CD8-positive, alpha-beta memory T cell (primary cell): ENCODE measurements around the gene EGFLAM. TPM values are rescaled to one million over a fixed set of nuclear protein-coding genes. Genes with fewer than 3 reads are reported as not detected.

Source experiments
- CTCF ChIA-PET: fragments of 350-600 bp; sonication (Branson Sonifier 250); formaldehyde crosslinking; loops from one replicate; lab custom pipeline; 2021; ENCODE audit warnings: antibody characterized with exemption; lab: Charles Lee
- POLR2A ChIA-PET: fragments of 350-600 bp; sonication (Branson Sonifier 250); formaldehyde crosslinking; loops from one replicate; lab custom pipeline; 2021; ENCODE audit warnings: antibody characterized with exemption; lab: Charles Lee
- DNase-seq, 5 donors: peaks; one replicate each; pipeline versions ENCODE4 v3.0.0 to v3.0.0-alpha.2; 2020 to 2022; ENCODE audit warnings: mixed read lengths in 1 of 5
- H3K27ac ChIP-seq: one replicate; pipeline ENCODE4 v1.7.0; 2013; ENCODE audit warnings: low read depth, mild to moderate bottlenecking, low read length, moderate library complexity
- H3K27me3 ChIP-seq: 2 replicates; pipeline ENCODE4 v1.7.0; 2013; ENCODE audit warnings: low read length, mild to moderate bottlenecking; ENCODE audit not compliant: insufficient read depth, poor library complexity, severe bottlenecking
- H3K36me3 ChIP-seq: 2 replicates; pipeline ENCODE4 v1.7.0; 2013; ENCODE audit warnings: mild to moderate bottlenecking, low read length, moderate library complexity; ENCODE audit not compliant: insufficient read depth
- H3K4me1 ChIP-seq: 2 replicates; pipeline ENCODE4 v1.7.0; 2013; ENCODE audit warnings: mild to moderate bottlenecking, low read length, moderate library complexity; ENCODE audit not compliant: insufficient read depth
- H3K4me3 ChIP-seq: 2 replicates; pipeline ENCODE4 v1.7.0; 2013; ENCODE audit warnings: mild to moderate bottlenecking, low read length
- H3K9me3 ChIP-seq: 2 replicates; pipeline ENCODE4 v1.7.0; 2013; ENCODE audit warnings: mild to moderate bottlenecking, low read length
- H3K27ac Mint-ChIP-seq, 8 donors: one replicate each; pipeline ENCODE4 v1.8.0; 2020 to 2021; ENCODE audit warnings: mixed read lengths in 8 of 8, mild to moderate bottlenecking in 6 of 8, inconsistent platforms in 3 of 8, moderate library complexity in 3 of 8
- H3K27me3 Mint-ChIP-seq, 2 donors: one replicate each; pipeline ENCODE4 v1.8.0; 2020 to 2021; ENCODE audit warnings: mixed read lengths in 2 of 2, mild to moderate bottlenecking in 1 of 2, moderate library complexity in 1 of 2
- H3K36me3 Mint-ChIP-seq, 3 donors: one replicate each; pipeline ENCODE4 v1.8.0; 2020 to 2021; ENCODE audit warnings: mixed read lengths in 3 of 3, inconsistent platforms in 1 of 3, mild to moderate bottlenecking in 1 of 3
- H3K4me1 Mint-ChIP-seq, 3 donors: one replicate each; pipeline ENCODE4 v1.8.0; 2020 to 2021; ENCODE audit warnings: mixed read lengths in 3 of 3, inconsistent platforms in 1 of 3, mild to moderate bottlenecking in 1 of 3
- H3K4me3 Mint-ChIP-seq, 7 donors: one replicate each; pipeline ENCODE4 v1.8.0; 2020 to 2021; ENCODE audit warnings: mixed read lengths in 7 of 7, mild to moderate bottlenecking in 6 of 7, moderate library complexity in 4 of 7, inconsistent platforms in 2 of 7
- H3K9me3 Mint-ChIP-seq, 5 donors: one replicate each; pipeline ENCODE4 v1.8.0; 2020 to 2022; ENCODE audit warnings: mixed read lengths in 5 of 5, mild to moderate bottlenecking in 3 of 5, moderate library complexity in 2 of 5, inconsistent platforms in 1 of 5
- polyA plus RNA-seq: library from polyadenylated mRNA; unstranded; fragments of 300-500 nt; fragmentation: Illumina TruSeq; gene quantifications from one replicate; pipeline ENCODE4 v1.2.3, GENCODE V29; 2021
- total RNA-seq, 2 experiments: library from RNA; stranded (reverse); gene quantifications; one replicate each; pipeline ENCODE4 v1.2.3, GENCODE V29; 2021

The EGFLAM gene
- total RNA-seq, result not detected
- not detected for polyA plus RNA-seq

GRCh38 chr5:38258319-38259061, at the start of gene EGFLAM:
EGFLAM (plus strand) TSS chr5:38258559; CDS start chr5:38258755, 196 bp downstream.
- Histone ChIP-seq H3K27me3 (peaks cover 10% of the 10 kb centered on the region), H3K27ac (no peak within 1 kb of the TSS), H3K9me3 (no peaks in the 10 kb centered on the region), H3K4me1 (no peaks in the 10 kb centered on the region), H3K36me3 (no peaks in the 10 kb centered on the region), H3K4me3 (no peak within 1 kb of the TSS)
- Mint-ChIP-seq H3K27ac (peak within 1 kb of the TSS in 1 of 8 donors; percentile 68), H3K36me3 (no peaks in the 10 kb centered on the region), H3K4me3 (peak within 1 kb of the TSS in 3 of 7 donors; percentile 9 to 75 (median 9)), H3K9me3 (peaks cover under 1 to 9% (median 2%) of the 10 kb centered on the region in 5 donors), H3K4me1 (peaks cover 5 to 10% (median 7%) of the 10 kb centered on the region in 3 donors), H3K27me3 (peaks cover 37 to 77% of the 10 kb centered on the region in 2 donors)
- ChIA-PET POLR2A (no interaction called here), CTCF (no interaction called here)
- DNase-seq, result no peak

- H3K36me3 Mint-ChIP-seq, result no peaks in the 10 kb centered on the region
- no peaks in the 10 kb centered on the region for H3K4me1 Mint-ChIP-seq
- no peak overlapping the region for H3K4me3 ChIP-seq
- H3K9me3 Mint-ChIP-seq, result peaks cover 0 to 3% (median 0%) of the 10 kb centered on the region in 5 donors
- no peaks in the 10 kb centered on the region for H3K27me3 ChIP-seq
- H3K27me3 Mint-ChIP-seq, result peaks cover 2 to 15% of the 10 kb centered on the region in 2 donors
- no peak for DNase-seq
- no peaks in the 10 kb centered on the region for H3K36me3 ChIP-seq
- no peak overlapping the region for H3K4me3 Mint-ChIP-seq
- POLR2A ChIA-PET, result no interaction called here
- CTCF ChIA-PET, result no interaction called here
- no peak overlapping the region for H3K27ac Mint-ChIP-seq
- no peak overlapping the region for H3K27ac ChIP-seq
- no peaks in the 10 kb centered on the region for H3K9me3 ChIP-seq
- H3K4me1 ChIP-seq, result no peaks in the 10 kb centered on the region
These were observed 49.5 kb upstream of the EGFLAM start for GRCh38 chr5:38208782-38209378.

GRCh38 chr5:38210676-38211353, 47.5 kb upstream of the EGFLAM start:
- Mint-ChIP-seq H3K27me3 (peaks cover 3 to 4% of the 10 kb centered on the region in 2 donors), H3K36me3 (no peaks in the 10 kb centered on the region), H3K9me3 (peaks cover 0 to 3% (median 0%) of the 10 kb centered on the region in 5 donors), H3K27ac (no peak overlapping the region), H3K4me1 (no peaks in the 10 kb centered on the region), H3K4me3 (no peak overlapping the region)
- no peaks in the 10 kb centered on the region for H3K4me1 ChIP-seq
- H3K36me3 ChIP-seq, result no peaks in the 10 kb centered on the region
- no peak overlapping the region for H3K27ac ChIP-seq
- ChIA-PET POLR2A (no interaction called here), CTCF (interaction anchor here (1.8 kb wide), 1 partner anchor 11 kb away, joined by 5 read pairs; no protein-coding TSS in a partner anchor)
- H3K9me3 ChIP-seq, result no peaks in the 10 kb centered on the region
- no peak overlapping the region for H3K4me3 ChIP-seq
- DNase-seq, result no peak
- H3K27me3 ChIP-seq, result no peaks in the 10 kb centered on the region

- ChIA-PET POLR2A (no interaction called here), CTCF (interaction anchor here (1.8 kb wide), 1 partner anchor 12 kb away, joined by 5 read pairs; no protein-coding TSS in a partner anchor)
- H3K27ac Mint-ChIP-seq, result no peak overlapping the region
- Histone ChIP-seq H3K9me3 (no peaks in the 10 kb centered on the region), H3K27ac (no peak overlapping the region), H3K4me1 (no peaks in the 10 kb centered on the region), H3K36me3 (no peaks in the 10 kb centered on the region), H3K27me3 (no peaks in the 10 kb centered on the region), H3K4me3 (no peak overlapping the region)
- peaks cover 3 to 4% of the 10 kb centered on the region in 2 donors for H3K27me3 Mint-ChIP-seq
- H3K9me3 Mint-ChIP-seq, result peaks cover 0 to 3% (median 0%) of the 10 kb centered on the region in 5 donors
- no peak for DNase-seq
- H3K4me1 Mint-ChIP-seq, result no peaks in the 10 kb centered on the region
- no peak overlapping the region for H3K4me3 Mint-ChIP-seq
- H3K36me3 Mint-ChIP-seq, result no peaks in the 10 kb centered on the region
These were observed 47.0 kb upstream of the EGFLAM start for GRCh38 chr5:38211354-38211710.

GRCh38 chr5:38212307-38212706, 46.1 kb upstream of the EGFLAM start:
- no peaks in the 10 kb centered on the region for H3K36me3 Mint-ChIP-seq
- Histone ChIP-seq H3K27ac (no peak overlapping the region), H3K4me3 (no peak overlapping the region), H3K36me3 (no peaks in the 10 kb centered on the region), H3K9me3 (no peaks in the 10 kb centered on the region), H3K4me1 (no peaks in the 10 kb centered on the region), H3K27me3 (no peaks in the 10 kb centered on the region)
- no peak overlapping the region for H3K27ac Mint-ChIP-seq
- no peak overlapping the region for H3K4me3 Mint-ChIP-seq
- POLR2A ChIA-PET, result no interaction called here
- CTCF ChIA-PET, result no interaction called here
- DNase-seq, result no peak
- no peaks in the 10 kb centered on the region for H3K4me1 Mint-ChIP-seq
- H3K9me3 Mint-ChIP-seq, result peaks cover 0 to 3% (median 0%) of the 10 kb centered on the region in 5 donors
- peaks cover 4 to 10% of the 10 kb centered on the region in 2 donors for H3K27me3 Mint-ChIP-seq

- Histone ChIP-seq H3K4me3 (no peak overlapping the region), H3K9me3 (no peaks in the 10 kb centered on the region), H3K27ac (no peak overlapping the region), H3K4me1 (no peaks in the 10 kb centered on the region), H3K36me3 (no peaks in the 10 kb centered on the region), H3K27me3 (no peaks in the 10 kb centered on the region)
- ChIA-PET CTCF (no interaction called here), POLR2A (no interaction called here)
- Mint-ChIP-seq H3K4me1 (no peaks in the 10 kb centered on the region), H3K9me3 (peaks cover 0 to 14% (median 3%) of the 10 kb centered on the region in 5 donors), H3K36me3 (no peaks in the 10 kb centered on the region), H3K27ac (no peak overlapping the region), H3K27me3 (no peaks in the 10 kb centered on the region), H3K4me3 (no peak overlapping the region)
- DNase-seq, result no peak
These were observed 32.3 kb upstream of the EGFLAM start for GRCh38 chr5:38226091-38226490.

- Mint-ChIP-seq H3K9me3 (peaks cover 0 to 5% (median 3%) of the 10 kb centered on the region in 5 donors), H3K36me3 (no peaks in the 10 kb centered on the region), H3K27me3 (no peaks in the 10 kb centered on the region), H3K27ac (no peak overlapping the region), H3K4me1 (no peaks in the 10 kb centered on the region), H3K4me3 (no peak overlapping the region)
- ChIA-PET POLR2A (no interaction called here), CTCF (no interaction called here)
- H3K36me3 ChIP-seq, result no peaks in the 10 kb centered on the region
- DNase-seq, result no peak
- no peaks in the 10 kb centered on the region for H3K9me3 ChIP-seq
- H3K4me1 ChIP-seq, result no peaks in the 10 kb centered on the region
- H3K27me3 ChIP-seq, result no peaks in the 10 kb centered on the region
- H3K27ac ChIP-seq, result no peak overlapping the region
- H3K4me3 ChIP-seq, result no peak overlapping the region
These were observed 29.4 kb upstream of the EGFLAM start for GRCh38 chr5:38228914-38229313.

GRCh38 chr5:38234737-38235136, 23.6 kb upstream of the EGFLAM start:
- Mint-ChIP-seq H3K4me3 (no peak overlapping the region), H3K4me1 (no peaks in the 10 kb centered on the region), H3K27me3 (no peaks in the 10 kb centered on the region), H3K36me3 (no peaks in the 10 kb centered on the region), H3K27ac (no peak overlapping the region), H3K9me3 (peaks cover 0 to 7% (median 2%) of the 10 kb centered on the region in 5 donors)
- Histone ChIP-seq H3K27ac (no peak overlapping the region), H3K9me3 (no peaks in the 10 kb centered on the region), H3K4me1 (no peaks in the 10 kb centered on the region), H3K4me3 (no peak overlapping the region), H3K27me3 (no peaks in the 10 kb centered on the region), H3K36me3 (no peaks in the 10 kb centered on the region)
- no peak for DNase-seq
- ChIA-PET CTCF (no interaction called here), POLR2A (no interaction called here)
